ENCODE measurements around the gene RNF115.
"Not testable (repeated sequence)": the region's sequence is repeated elsewhere in the genome, so short reads cannot be mapped to it uniquely, and the experiment has no call there.

Gene RNF115

DNA sequence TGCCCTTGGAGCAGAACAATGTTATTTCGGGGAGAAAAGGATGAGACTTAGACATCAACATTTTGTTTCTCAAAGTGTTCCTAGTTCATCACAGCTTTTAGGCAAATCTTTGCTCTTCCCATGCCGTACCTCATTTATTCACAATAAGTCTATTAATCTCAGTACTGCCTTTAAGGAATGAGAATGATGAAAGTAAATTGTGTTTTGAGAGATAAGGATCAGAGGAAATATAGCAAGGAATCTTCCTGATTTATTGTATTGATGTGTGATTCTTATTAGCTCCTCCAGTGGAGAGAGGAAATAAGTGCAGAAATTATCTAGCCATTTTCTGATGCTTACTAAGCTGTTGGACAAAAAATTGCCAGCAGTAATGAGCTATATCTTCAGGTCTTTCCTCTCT is 2.1 kb upstream of the RNF115 start:
- DNase-seq: no peak

DNA sequence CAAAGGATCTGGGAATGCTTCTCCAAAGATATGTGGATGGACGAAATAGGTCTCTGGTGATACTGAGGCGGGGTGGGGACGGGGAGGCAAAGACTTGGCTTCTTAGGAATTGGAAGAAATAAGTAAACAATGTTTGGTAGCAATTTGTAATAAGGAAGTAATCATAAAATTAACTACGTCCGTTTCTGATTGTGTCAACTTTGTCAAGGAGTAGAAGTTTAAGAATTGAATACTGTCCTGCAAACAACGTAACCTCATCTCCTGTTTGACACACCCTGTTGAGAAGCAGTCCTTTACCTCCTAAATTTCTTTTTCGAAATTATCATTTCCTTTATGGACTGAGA is 576 bp upstream of the RNF115 start:
- no peak for DNase-seq

DNA sequence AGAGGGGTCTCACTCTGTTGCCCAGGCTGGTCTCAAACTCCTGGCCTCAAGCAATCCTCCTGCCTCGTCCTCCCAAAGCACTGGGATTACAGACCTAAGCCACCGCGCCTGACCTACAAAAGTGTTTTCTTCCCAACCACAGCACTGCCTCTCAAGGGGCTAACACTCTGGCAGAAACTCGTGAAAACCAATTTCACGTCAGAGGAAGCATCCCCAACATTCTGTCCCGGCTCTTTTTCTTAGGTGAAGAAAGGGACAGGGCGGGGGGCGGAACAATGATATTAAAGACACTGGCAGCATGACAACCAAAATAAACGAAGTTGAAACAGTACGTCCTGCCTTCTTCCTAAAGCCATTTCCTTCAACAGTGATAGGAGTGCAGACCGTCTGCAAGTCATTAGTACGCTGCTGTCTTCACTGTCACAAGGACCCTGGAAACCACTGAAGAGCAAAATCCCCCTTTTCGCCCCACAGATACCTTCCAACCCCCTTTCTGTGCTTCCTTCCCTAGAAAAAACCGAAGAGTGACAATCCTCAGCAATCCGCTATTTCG is 1.0 kb downstream of the RNF115 start:
- DNase-seq: not testable (repeated sequence)

- not testable (repeated sequence) for DNase-seq
Measured at GRCh38 chr1:145818095-145818494, 5.8 kb downstream of the RNF115 start.

DNA sequence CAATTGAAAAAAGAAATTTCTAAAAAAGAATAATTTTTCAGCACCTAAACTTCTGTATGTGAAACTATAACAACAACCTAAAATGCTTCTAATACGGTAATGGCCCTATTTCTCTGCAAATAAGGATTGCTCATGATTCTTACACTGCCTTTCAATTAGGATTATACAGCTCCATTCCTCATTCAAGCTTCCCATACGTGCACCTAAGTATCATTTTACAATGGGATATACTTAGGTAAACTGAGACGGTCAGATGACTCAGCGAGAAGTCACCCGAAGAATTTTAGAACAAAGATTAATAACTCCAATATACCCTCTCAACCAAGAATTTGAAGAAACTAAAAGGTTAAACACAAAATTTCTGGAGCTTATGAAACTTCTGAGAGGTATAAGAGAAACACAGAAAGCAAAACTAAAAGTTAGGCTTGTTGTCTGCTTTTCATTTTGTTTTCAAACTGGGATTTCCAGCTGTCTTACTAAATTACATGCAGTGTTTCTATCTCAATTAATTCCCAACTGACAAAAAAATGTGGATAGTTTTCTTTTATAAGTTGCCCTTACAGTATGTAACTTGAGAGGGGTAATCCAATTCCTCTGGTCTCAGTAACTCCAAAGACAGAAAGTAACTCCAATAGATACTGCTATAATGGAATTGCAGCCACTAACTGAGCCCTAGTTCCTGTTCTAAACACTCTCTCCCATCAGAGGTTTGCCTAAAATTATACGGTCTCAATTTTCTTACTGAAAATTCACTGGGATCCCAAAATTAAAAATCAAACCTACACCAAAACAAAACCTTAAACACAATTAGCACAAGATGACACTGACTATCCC is 10.7 kb downstream of the RNF115 start:
- not testable (repeated sequence) for DNase-seq

- DNase-seq: no peak
Measured at GRCh38 chr1:145806844-145807243, 17.1 kb downstream of the RNF115 start.

- DNase-seq: no peak
Measured at GRCh38 chr1:145806408-145806807, 17.5 kb downstream of the RNF115 start.

- no peak for DNase-seq
Measured at GRCh38 chr1:145805057-145805456, 18.8 kb downstream of the RNF115 start.

DNA sequence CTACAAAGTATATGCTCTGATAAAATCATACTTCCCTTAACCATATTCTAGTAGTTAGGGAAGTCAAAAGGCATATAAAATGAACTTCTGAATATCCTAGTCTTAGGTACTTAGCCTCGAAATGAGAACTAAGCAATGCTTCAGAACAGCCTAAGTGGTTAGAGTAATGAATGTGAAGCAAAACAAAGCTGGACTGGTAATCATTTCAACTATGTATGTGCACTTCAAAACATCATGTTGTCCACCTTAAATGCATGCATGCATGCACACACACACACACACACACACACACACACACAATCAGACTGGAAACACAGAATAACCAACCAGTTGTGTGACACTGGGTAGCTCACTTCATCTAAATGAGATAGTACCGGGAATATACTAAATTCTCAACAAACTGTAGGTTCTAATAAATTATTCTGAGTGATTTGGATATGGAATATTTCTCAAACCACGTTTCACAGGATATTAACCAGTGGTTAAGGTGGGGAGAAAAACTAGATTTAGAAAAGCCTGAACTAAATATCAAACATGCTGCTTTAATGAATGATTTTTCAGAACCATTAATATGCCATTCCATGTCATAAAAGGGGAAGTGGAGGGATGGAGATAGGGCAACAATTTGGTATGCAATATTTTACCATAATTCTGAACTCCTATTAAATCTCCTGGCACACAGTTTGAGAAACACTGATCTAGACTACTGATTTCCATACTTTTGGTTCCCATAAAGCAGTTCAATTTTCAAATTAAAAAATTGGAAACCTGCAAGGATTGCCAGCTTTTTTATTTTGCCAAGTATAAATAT is 19.5 kb downstream of the RNF115 start:
- DNase-seq: no peak

DNA sequence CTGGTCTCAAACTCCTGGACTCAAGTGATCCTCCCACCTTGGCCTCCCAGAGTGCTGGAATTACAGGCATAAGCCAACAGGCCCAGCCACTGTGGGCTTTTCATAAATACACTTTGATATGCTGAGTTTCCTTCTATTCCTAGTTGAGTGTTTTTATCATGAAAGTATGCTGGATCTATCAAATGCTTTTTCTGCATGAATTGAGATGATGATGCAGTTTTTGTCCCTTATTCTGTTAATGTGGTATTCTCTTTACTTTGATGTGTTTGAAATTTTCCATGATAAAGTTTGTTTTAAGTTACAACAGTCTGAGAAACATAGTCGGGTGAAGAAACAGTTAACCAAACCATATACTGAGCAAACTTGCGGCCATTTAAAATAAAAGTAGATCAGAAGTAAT is 24.1 kb downstream of the RNF115 start:
- no peak for DNase-seq

DNA sequence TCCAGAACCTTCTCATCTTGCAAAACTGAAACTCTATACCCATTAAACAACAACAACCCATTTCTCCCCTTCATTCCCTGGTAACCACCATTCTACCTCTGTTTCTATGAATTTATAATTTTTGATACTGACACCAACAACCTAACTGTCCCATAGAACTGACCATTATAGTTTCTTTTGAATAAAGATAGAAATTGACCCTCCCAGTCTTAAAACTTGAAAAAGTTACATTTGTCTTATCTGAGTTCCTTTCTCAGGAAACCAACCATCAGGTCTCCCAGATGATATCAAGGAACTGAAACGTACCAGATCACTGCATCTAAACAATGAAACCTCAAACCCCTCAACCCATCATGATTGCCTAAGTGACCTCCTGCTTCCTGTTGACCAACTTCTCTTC is 27.1 kb downstream of the RNF115 start:
- no peak for DNase-seq

DNA sequence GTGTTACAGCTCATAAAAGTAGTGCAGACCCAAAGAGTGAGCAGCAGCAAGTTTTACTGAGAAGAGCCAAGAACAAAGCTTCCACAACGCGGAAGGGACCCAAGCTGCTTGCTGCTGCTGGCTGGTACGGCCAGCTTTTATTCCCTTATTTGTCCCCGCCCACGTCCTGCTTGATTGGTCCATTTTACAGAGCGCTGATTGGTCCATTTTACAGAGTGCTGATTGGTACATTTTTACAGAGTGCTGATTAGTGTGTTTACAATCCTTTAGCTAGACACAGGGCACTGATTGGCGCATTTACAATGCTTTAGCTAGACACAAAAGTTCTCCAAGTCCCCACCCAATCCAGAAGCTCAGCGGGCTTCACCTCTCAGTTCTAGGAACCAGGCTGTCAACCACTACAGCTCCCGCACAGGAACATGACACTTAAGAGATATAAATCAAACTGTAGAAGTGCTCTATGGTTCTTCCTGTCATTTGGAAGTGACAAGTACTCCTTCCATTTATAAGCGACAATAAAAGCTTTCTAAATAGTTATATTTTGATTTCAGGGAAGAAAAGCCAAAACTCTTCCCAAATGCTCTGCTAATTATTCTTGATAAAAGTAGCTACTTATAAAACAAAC is 28.5 kb downstream of the RNF115 start:
- no peak for DNase-seq

DNA sequence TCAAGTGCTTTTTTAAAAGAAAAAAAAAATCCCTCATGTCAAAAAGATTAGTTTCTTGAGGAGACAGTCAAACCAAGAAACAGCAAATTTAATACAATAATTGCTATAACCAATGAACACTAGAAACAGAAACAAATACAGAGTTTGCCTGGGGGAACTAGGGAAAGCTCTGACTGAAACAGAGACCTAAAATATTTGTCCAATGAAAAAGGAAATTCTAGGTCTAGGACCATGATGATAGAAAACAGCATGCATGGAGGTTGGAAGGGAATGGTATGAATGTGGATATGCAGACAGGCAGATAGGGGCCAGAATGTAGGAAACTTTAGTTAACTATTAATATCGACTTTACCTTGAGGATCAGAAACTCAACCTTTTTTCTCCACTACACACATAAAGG is 31.4 kb downstream of the RNF115 start:
- DNase-seq: no peak

GRCh38 chr1:145791860-145792259 is 32.0 kb downstream of the RNF115 start:
- DNase-seq: not testable (repeated sequence)

GRCh38 chr1:145788580-145788979 is 35.3 kb downstream of the RNF115 start:
- DNase-seq: no peak

- DNase-seq: no peak
Measured at GRCh38 chr1:145786271-145786670, 37.6 kb downstream of the RNF115 start.

DNA sequence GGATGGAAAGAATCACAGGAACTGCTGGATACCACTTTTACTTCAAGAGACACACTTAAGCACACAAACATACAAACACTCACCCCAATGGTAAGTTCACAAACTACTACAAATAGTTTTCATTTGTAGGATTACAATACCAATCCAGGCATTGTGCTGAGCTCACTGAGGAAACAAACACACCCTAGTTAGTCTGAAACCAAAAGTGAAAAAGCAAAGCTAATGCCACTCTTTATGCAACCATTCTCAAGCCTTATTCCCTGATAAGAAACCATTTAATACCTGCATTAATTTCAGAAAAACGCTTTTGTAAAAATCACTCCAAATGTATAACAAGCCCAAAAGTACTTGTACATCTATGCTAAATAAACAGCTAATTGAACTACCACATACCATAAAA is 38.3 kb downstream of the RNF115 start:
- no peak for DNase-seq

GRCh38 chr1:145784409-145784808 is 39.5 kb downstream of the RNF115 start:
- DNase-seq: no peak

DNA sequence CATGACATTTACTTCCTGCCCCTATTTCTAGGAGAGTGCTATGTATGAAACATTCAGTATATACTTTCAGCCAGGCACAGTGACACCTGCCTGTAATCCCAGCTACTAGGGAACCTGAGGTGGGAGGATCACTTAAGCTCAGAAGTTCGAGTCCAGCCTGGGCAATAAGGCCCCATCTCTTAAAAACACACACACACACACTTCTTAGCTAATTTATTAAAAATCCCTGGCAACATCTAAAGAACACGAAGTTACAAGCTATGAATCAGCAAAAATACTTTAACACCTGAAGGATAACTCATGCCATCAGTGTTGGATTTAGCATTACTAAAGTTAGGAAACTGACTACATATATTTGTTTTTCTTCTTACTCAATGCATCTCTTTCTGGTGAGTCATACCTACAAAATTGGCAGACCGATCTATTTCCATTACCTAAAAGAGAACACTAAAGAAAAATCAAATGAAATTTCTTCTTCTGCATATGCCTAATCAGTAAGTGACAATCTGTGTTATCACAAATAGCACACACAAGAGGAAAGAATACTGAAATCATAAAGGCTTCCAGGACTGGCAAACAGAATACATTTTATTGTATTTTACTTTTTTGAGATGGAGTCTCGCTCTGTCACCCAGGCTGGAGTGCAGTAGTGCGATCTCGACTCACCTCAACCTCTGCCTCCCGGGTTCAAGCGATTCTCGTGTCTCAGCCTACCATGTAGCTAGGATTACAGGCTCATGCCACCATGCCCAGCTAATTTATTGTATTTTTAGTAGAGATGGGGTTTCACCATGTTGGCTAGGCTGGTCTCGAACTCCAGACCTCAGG is 41.4 kb downstream of the RNF115 start:
- DNase-seq: no peak

DNA sequence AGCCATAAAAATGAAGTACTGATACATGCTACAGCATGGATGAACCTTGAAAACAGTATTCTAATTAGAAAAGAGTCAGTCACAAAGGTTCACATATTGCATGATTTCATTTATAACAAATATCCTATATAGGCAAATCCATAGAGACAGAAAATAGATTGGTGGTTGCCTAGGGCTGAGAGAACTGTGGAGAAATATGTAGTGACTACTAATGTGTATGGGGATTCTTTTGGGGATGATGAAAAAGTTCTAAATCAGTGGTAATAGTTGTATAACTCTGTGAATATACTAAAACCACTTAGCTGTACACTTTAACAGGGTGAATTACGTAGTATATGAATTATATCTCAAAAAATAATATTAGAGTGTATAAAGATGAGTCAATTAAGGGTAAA is 45.8 kb downstream of the RNF115 start:
- no peak for DNase-seq

DNA sequence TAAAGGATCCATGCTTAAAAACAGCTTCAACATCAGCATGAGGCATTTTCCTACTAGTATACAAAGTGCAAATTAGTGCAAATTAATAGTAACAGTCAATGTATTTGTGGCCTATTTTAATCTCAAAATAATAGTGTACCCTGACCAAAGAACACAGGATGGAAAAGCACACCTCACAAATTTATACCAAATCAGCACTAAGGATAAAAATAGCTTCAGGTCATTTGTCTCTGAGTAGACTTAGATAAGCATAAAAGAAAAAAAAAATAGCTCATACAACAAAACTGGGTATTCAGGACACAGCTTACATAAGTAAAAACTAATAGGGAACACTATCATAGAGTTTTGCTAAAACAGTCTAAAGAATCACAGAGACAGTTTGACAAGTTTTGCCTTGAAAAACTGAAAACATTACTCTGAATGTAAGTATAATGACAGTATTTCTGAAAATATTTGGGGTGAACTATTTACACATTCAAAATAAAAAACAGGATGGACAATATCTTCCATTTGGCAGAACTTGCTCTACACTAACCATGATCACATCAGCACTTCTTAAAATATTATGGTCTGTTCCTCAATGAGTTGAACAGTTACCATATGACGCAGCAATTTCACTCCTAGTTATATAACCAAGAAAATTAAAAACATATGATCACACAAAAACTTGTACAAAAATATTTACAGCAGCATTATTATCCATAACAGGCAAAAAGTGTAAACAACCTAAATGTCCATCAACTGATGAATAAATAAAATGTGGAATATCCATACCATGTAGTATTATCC is 46.3 kb downstream of the RNF115 start:
- DNase-seq: no peak

DNA sequence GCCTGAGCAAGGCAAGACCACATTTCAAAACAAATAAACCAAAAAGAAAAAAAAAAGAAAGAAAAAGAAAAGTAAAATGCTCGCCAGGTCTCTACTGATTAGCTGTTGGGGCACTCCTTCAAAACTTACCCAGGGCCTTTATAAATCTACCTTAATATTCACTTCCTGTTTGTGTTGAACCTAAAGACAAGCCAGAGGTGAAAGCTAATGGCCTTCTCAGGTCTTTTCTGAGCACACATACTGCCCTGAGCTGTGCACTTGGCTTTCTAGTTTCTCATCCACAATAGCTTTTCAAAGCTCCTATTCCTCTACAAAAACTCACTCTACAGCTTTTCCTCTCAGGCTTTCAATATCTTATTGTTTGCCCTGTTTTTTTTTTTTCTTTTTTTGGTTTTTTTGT is 50.5 kb downstream of the RNF115 start:
- DNase-seq: no peak

Data from NCI-H446 (cell line).